Skeletal muscle satellite cell (primary cell): ENCODE results near the gene EEFSEC.

Experiments used
- H3K27me3 ChIP-seq: 2 replicates; pipeline ENCODE4 v1.7.0; 2013; ENCODE audit warnings: low read length; ENCODE audit not compliant: control insufficient read depth, insufficient read depth
- H3K36me3 ChIP-seq: 2 replicates; pipeline ENCODE4 v1.7.0; 2013; ENCODE audit warnings: mild to moderate bottlenecking, control low read depth, low read length; ENCODE audit not compliant: insufficient read depth
- H3K4me1 ChIP-seq: 2 replicates; pipeline ENCODE4 v1.7.0; 2013; ENCODE audit warnings: low read length; ENCODE audit not compliant: control insufficient read depth, insufficient read depth
- H3K4me2 ChIP-seq: 2 replicates; pipeline ENCODE4 v1.7.0; 2013; ENCODE audit warnings: mild to moderate bottlenecking, low read length
- H3K4me3 ChIP-seq: 2 replicates; pipeline ENCODE4 v1.7.0; 2013; ENCODE audit warnings: low read length
- H3K9ac ChIP-seq: 2 replicates; pipeline ENCODE4 v1.7.0; 2013; ENCODE audit warnings: mild to moderate bottlenecking, low read depth, low read length, moderate library complexity
- H3K9me3 ChIP-seq: replicated peaks from 2 replicates; pipeline ENCODE4 v1.7.0; 2013; ENCODE audit warnings: mild to moderate bottlenecking, control low read depth, low read length

Gene EEFSEC

DNA sequence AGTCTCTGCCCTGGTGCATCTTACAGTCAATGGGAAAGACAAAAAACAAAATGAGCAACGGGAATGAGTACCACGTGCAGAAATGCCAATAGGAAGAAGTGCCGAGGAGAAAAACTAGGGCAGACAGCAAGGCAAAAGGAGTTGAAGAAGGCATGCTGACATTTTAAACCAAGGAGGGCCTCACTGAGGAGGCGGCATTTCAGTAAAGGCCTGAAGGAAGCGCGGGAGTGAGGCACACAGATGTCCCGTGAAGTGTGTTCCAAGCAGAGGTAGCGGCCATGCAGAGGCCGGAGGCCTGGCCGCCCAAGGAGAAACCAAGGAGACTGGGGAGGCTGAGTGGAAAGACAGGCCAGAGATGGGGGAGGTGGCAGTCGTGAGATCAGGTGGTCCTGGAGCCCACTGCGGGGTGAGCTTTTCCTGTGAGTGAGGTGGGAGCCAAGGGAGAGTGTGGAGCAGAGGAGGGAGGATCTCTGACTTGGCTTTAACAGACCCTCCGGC is 278.6 kb downstream of the EEFSEC start:
- no peak overlapping the region for H3K9ac ChIP-seq
- H3K4me2 ChIP-seq, result no peak overlapping the region
- H3K9me3 ChIP-seq, result no peaks in the 10 kb centered on the region
- H3K4me1 ChIP-seq, result no peaks in the 10 kb centered on the region
- H3K36me3 ChIP-seq, result no peaks in the 10 kb centered on the region
- H3K27me3 ChIP-seq, result peaks cover 72% of the 10 kb centered on the region
- H3K4me3 ChIP-seq, result no peak overlapping the region

DNA sequence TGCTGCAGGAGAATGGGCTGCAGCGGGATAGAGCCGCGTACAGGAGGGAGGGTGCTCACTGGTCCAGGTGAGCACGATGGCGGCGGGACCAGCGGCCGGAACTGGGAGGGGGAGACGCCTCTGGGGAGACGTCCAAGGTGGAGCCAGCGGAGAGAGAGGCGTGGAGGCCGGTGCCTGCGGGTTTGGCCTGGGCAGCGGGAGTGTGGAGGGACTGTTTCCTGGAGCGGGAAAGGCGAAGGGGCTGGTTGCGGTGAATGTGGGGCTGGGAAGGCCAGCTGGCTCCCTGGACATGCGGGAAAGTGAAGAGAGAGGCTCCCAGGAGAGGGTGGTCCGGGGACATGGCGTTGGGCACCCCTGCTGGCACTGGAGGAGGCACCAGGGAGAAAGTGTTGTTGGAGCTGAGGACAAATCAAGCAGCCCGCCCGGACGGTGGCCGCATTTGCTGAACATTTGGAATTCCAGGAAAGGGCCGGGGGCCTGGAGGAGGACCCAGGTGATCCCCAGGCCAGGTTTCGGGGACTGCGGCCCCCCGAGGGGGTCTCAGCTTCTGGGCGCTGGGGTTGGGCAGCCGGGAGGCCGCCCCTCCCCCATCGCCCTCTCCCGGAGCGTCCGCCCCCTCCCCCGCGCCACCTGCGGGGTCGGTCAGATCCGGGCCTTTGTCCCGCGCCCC is 279.2 kb downstream of the EEFSEC start:
- Histone ChIP-seq H3K36me3 (no peaks in the 10 kb centered on the region), H3K4me1 (no peaks in the 10 kb centered on the region), H3K27me3 (peaks cover 75% of the 10 kb centered on the region), H3K9me3 (no peaks in the 10 kb centered on the region), H3K9ac (no peak overlapping the region), H3K4me2 (no peak overlapping the region), H3K4me3 (no peak overlapping the region)

- Histone ChIP-seq H3K9me3 (no peaks in the 10 kb centered on the region), H3K4me1 (no peaks in the 10 kb centered on the region), H3K9ac (no peak overlapping the region), H3K4me2 (no peak overlapping the region), H3K36me3 (no peaks in the 10 kb centered on the region), H3K4me3 (no peak overlapping the region), H3K27me3 (peaks cover 74% of the 10 kb centered on the region)
Observed at GRCh38 chr3:128432971-128433836, 279.9 kb downstream of the EEFSEC start.

- H3K4me1 ChIP-seq, result no peaks in the 10 kb centered on the region
- no peaks in the 10 kb centered on the region for H3K9me3 ChIP-seq
- H3K36me3 ChIP-seq, result no peaks in the 10 kb centered on the region
- H3K27me3 ChIP-seq, result peaks cover 69% of the 10 kb centered on the region
- no peak overlapping the region for H3K4me3 ChIP-seq
- no peak overlapping the region for H3K4me2 ChIP-seq
- H3K9ac ChIP-seq, result no peak overlapping the region
Observed at GRCh38 chr3:128433837-128434165, 280.5 kb downstream of the EEFSEC start.

- H3K27me3 ChIP-seq, result peaks cover 72% of the 10 kb centered on the region
- H3K9me3 ChIP-seq, result no peaks in the 10 kb centered on the region
- no peaks in the 10 kb centered on the region for H3K36me3 ChIP-seq
- no peak overlapping the region for H3K9ac ChIP-seq
- no peak overlapping the region for H3K4me3 ChIP-seq
- H3K4me1 ChIP-seq, result no peaks in the 10 kb centered on the region
- no peak overlapping the region for H3K4me2 ChIP-seq
Observed at GRCh38 chr3:128434524-128434923, 281.2 kb downstream of the EEFSEC start.

DNA sequence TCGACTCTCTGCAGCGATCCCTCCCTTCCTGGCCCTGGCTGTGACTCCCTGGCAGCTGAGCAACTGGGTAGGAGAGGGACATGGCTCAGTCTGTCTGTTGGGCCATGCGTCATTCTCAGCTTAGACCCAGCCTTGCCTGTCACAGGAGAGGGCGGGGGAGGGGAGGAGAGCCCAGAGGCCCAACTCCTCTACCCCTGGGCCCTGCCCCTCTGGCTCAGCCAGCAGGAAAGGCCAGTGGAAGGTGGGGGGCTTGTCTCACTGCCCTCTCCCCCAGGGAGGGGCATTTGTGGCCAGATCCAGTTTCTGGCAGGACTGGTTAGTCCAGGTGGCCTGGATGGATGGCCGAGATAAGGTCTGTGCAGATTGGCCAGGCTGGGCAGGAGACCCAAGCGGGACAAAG is 281.8 kb downstream of the EEFSEC start:
- H3K4me3 ChIP-seq, result no peak overlapping the region
- no peak overlapping the region for H3K9ac ChIP-seq
- no peaks in the 10 kb centered on the region for H3K4me1 ChIP-seq
- H3K27me3 ChIP-seq, result peaks cover 72% of the 10 kb centered on the region
- no peaks in the 10 kb centered on the region for H3K36me3 ChIP-seq
- H3K9me3 ChIP-seq, result no peaks in the 10 kb centered on the region
- H3K4me2 ChIP-seq, result no peak overlapping the region

- Histone ChIP-seq H3K36me3 (no peaks in the 10 kb centered on the region), H3K4me3 (no peak overlapping the region), H3K9me3 (no peaks in the 10 kb centered on the region), H3K4me1 (no peaks in the 10 kb centered on the region), H3K4me2 (no peak overlapping the region), H3K9ac (no peak overlapping the region), H3K27me3 (peaks cover 72% of the 10 kb centered on the region)
Observed at GRCh38 chr3:128435561-128435960, 282.3 kb downstream of the EEFSEC start.

GRCh38 chr3:128436214-128436613 is 282.9 kb downstream of the EEFSEC start:
- Histone ChIP-seq H3K9me3 (no peaks in the 10 kb centered on the region), H3K9ac (no peak overlapping the region), H3K4me1 (no peaks in the 10 kb centered on the region), H3K27me3 (peaks cover 72% of the 10 kb centered on the region), H3K36me3 (no peaks in the 10 kb centered on the region), H3K4me3 (no peak overlapping the region), H3K4me2 (no peak overlapping the region)

DNA sequence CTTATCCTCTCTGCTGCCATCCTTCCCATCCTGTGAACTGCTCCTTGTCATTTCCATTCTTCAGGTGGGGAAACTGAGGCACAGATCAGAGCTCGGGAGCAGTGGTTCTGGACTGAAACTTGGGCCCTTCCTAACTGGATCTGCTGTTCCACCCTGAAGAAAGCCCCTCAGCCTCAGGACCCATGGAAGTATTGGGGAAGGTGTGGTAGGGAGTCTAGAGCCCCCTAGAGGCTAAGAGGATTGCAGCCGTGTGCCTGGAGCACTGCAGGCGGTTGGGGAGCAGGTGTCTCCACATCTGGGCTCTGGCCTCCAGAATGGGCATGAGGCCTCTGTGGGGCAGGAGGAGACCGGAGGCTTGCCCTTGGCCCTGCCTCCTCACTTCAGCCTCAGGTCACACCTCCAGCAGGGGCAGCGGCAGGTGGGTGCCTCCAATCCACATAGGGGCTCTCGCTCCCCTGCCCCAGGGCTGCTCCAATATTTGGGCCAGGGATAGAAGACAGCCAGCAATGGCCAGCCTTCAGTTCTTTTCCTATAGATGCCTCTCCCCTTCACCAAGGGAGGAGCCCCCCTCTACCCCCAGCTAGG is 285.3 kb downstream of the EEFSEC start:
- peaks cover 71% of the 10 kb centered on the region for H3K27me3 ChIP-seq

DNA sequence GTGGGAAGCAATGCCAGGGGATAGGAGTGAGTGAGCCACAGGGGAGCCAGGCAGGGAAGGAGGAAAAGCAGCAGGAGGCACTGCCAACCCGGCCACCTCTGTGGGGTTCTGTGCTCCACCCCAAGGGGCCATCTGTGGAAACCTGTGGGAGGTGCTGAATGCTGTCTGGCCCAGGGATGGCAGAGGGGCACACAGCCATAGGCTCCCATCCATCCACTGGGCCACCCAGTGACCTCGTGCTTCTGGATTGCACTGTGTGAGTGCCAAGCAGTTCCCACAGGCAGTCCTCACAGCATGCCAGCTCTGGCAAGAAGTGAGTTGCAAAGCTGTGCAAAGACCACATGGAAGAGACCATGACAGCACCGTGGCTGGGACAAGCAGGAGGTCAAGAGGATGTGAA is 285.9 kb downstream of the EEFSEC start:
- no peak overlapping the region for H3K9ac ChIP-seq
- H3K36me3 ChIP-seq, result no peaks in the 10 kb centered on the region

More for the DNA sequence above, 285.3 kb downstream of the EEFSEC start:
- H3K4me3 ChIP-seq, result no peak overlapping the region
- no peaks in the 10 kb centered on the region for H3K4me1 ChIP-seq
- no peak overlapping the region for H3K4me2 ChIP-seq
- no peaks in the 10 kb centered on the region for H3K9me3 ChIP-seq
- no peaks in the 10 kb centered on the region for H3K36me3 ChIP-seq
- no peak overlapping the region for H3K9ac ChIP-seq

DNA sequence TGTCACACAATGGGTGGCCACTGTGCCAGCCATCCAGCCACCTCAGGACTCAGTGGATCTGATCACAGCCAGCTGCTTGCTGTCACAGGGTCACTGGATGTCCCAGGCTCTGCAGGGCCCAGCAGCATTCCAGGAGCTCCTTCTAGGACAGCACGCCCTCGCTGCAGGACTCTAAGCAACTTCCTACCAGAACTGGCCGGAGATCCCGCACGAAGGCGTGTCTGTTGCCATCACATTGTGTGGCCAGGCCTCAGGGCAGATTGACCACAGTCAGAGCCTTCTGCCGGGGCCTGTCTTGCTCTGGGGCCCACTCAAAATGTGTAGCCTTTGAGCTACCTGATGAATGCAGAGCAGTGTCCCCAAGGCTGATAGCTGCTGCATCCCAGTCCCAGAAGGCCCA is 288.8 kb downstream of the EEFSEC start:
- Histone ChIP-seq H3K9ac (no peak overlapping the region), H3K4me1 (no peaks in the 10 kb centered on the region), H3K4me2 (no peak overlapping the region), H3K36me3 (no peaks in the 10 kb centered on the region), H3K27me3 (peaks cover 64% of the 10 kb centered on the region), H3K9me3 (no peaks in the 10 kb centered on the region), H3K4me3 (no peak overlapping the region)

More for the DNA sequence above, 285.9 kb downstream of the EEFSEC start:
- Histone ChIP-seq H3K4me2 (no peak overlapping the region), H3K9me3 (no peaks in the 10 kb centered on the region), H3K4me3 (no peak overlapping the region), H3K27me3 (peaks cover 70% of the 10 kb centered on the region), H3K4me1 (no peaks in the 10 kb centered on the region)
